GM23248 (cell line): Measurements from ENCODE around the gene ZNF385D. TPM values are rescaled to one million over a fixed set of nuclear protein-coding genes. Genes with fewer than 3 reads are reported as not detected.

ENCODE experiments used
- DNase-seq: peaks from one replicate; pipeline ENCODE4 v3.0.0-alpha.2; 2015
- H2AFZ ChIP-seq: fragments of 200-600 bp; sonication (generic); 2 replicates; pipeline ENCODE4 v1.6.1; 2016; ENCODE audit warnings: antibody characterized with exemption
- H3F3A ChIP-seq: fragments of 200-600 bp; sonication (generic); 2 replicates; pipeline ENCODE4 v1.6.1; 2016; ENCODE audit warnings: mild to moderate bottlenecking, antibody characterized with exemption, mixed run types; ENCODE audit not compliant: insufficient read depth
- H3K27ac ChIP-seq: fragments of 200-600 bp; sonication (generic); 2 replicates; pipeline ENCODE4 v1.5.1; 2016; ENCODE audit warnings: mild to moderate bottlenecking
- H3K27me3 ChIP-seq: fragments of 200-600 bp; sonication (generic); replicated peaks from 2 replicates; pipeline ENCODE4 v1.6.1; 2016; ENCODE audit warnings: mild to moderate bottlenecking; ENCODE audit not compliant: insufficient read depth
- H3K36me3 ChIP-seq: fragments of 200-600 bp; sonication (generic); 2 replicates; pipeline ENCODE4 v1.6.1; 2016; ENCODE audit warnings: low read depth, mild to moderate bottlenecking
- H3K4me1 ChIP-seq: fragments of 200-600 bp; sonication (generic); 2 replicates; pipeline ENCODE4 v1.6.1; 2016; ENCODE audit warnings: mild to moderate bottlenecking; ENCODE audit not compliant: insufficient read depth
- H3K4me2 ChIP-seq: fragments of 200-600 bp; sonication (generic); one replicate; pipeline ENCODE4 v1.6.1; 2016; ENCODE audit warnings: mild to moderate bottlenecking; ENCODE audit not compliant: unreplicated experiment
- H3K4me3 ChIP-seq: fragments of 200-600 bp; sonication (generic); 2 replicates; pipeline ENCODE4 v1.5.1; 2016; ENCODE audit warnings: mild to moderate bottlenecking
- H3K79me2 ChIP-seq: fragments of 200-600 bp; sonication (generic); 2 replicates; pipeline ENCODE4 v1.6.1; 2016; ENCODE audit warnings: mild to moderate bottlenecking; ENCODE audit not compliant: insufficient read depth
- H3K9ac ChIP-seq: fragments of 200-600 bp; sonication (generic); 2 replicates; pipeline ENCODE4 v1.6.1; 2016; ENCODE audit warnings: mild to moderate bottlenecking
- H3K9me2 ChIP-seq: fragments of 200-600 bp; sonication (generic); 2 replicates; pipeline ENCODE4 v1.6.1; 2016; ENCODE audit warnings: mixed run types, mild to moderate bottlenecking, moderate library complexity; ENCODE audit not compliant: insufficient read depth
- H3K9me3 ChIP-seq: fragments of 200-600 bp; sonication (generic); one replicate; pipeline ENCODE4 v1.6.1; 2017; ENCODE audit warnings: low read depth
- H4K20me1 ChIP-seq: fragments of 200-600 bp; sonication (generic); 2 replicates; pipeline ENCODE4 v1.6.0; 2016; ENCODE audit not compliant: insufficient read depth
- EZH2 ChIP-seq: fragments of 200-600 bp; sonication (generic); IDR thresholded peaks from 2 replicates; pipeline ENCODE4 v1.6.1; 2018; ENCODE audit warnings: antibody characterized with exemption, mild to moderate bottlenecking; ENCODE audit not compliant: insufficient read depth, poor library complexity, severe bottlenecking
- EZH2phosphoT487 ChIP-seq: fragments of 200-600 bp; sonication (generic); IDR thresholded peaks from 2 replicates; pipeline ENCODE4 v1.6.1; 2018; ENCODE audit warnings: antibody characterized with exemption, moderate library complexity, mild to moderate bottlenecking, low read depth; ENCODE audit not compliant: insufficient read depth
- WGBS, 2 experiments: methylation state at CpG; one replicate each; pipeline ENCODE4 v1.1.6; 2015 to 2017; ENCODE audit warnings: low lambda C conversion rate in 2 of 2, low coverage in 1 of 2; ENCODE audit errors: missing lambda C conversion rate in 2 of 2; 5-methylcytosine and 5-hydroxymethylcytosine counted together
- in situ Hi-C: fragments of 300-500 bp; cut with MboI; formaldehyde crosslinking; loops from 2 replicates; pipeline ENCODE4 v1.15.0; 2020
- polyA plus RNA-seq: library from polyadenylated mRNA; unstranded; fragments of >200 nt; fragmentation: Nextera tagmentation; extraction: Ambion mirVana; gene quantifications from 2 replicates; pipeline ENCODE4 v1.2.1, GENCODE V29; 2016
- total RNA-seq: library from RNA; depleted of rRNA; stranded (reverse); fragments of >200 nt; shearing (Covaris generic); gene quantifications from 2 replicates; pipeline ENCODE4 v1.2.3, GENCODE V29; 2014

The ZNF385D gene
- total and polyA plus RNA-seq, 2 experiments from 2014 or later: 0.97 to 13.8 TPM

GRCh38 chr3:21644268-21644667 is 106.7 kb downstream of the ZNF385D start:
- TF ChIP-seq EZH2phosphoT487 (no peak), EZH2 (no peak)
- H3K9me3 ChIP-seq: no peaks in the 10 kb centered on the region
- no peak for DNase-seq
- no peaks in the 10 kb centered on the region for H3K79me2 ChIP-seq
- H3K27me3 ChIP-seq: no peaks in the 10 kb centered on the region
- H3K36me3 ChIP-seq: no peaks in the 10 kb centered on the region
- H3K27ac ChIP-seq: no peak overlapping the region
- WGBS, 2 experiments: 65 to 78% methylated on average over 2 of the region's 2 CpGs
- H3K4me3 ChIP-seq: no peak overlapping the region
- no peak overlapping the region for H3K9ac ChIP-seq
- H4K20me1 ChIP-seq: no peaks in the 10 kb centered on the region
- H3K9me2 ChIP-seq: no peaks in the 10 kb centered on the region
- peaks cover 11% of the 10 kb centered on the region for H3F3A ChIP-seq
- H2AFZ ChIP-seq: no peak overlapping the region
- H3K4me2 ChIP-seq: no peak overlapping the region
- peaks cover 20% of the 10 kb centered on the region for H3K4me1 ChIP-seq
- in situ Hi-C loops: no loop called here

GRCh38 chr3:21643752-21644151 is 107.3 kb downstream of the ZNF385D start:
- no peaks in the 10 kb centered on the region for H3K9me2 ChIP-seq
- in situ Hi-C loops: no loop called here
- WGBS, 2 experiments: 62 to 67% methylated on average over 2 of the region's 2 CpGs
- H2AFZ ChIP-seq: no peak overlapping the region
- H3K9me3 ChIP-seq: no peaks in the 10 kb centered on the region
- TF ChIP-seq EZH2 (no peak), EZH2phosphoT487 (no peak)
- H3K4me1 ChIP-seq: peaks cover 20% of the 10 kb centered on the region
- no peak overlapping the region for H3K4me2 ChIP-seq
- H3K36me3 ChIP-seq: no peaks in the 10 kb centered on the region
- no peak overlapping the region for H3K4me3 ChIP-seq
- H3F3A ChIP-seq: peaks cover 11% of the 10 kb centered on the region
- no peak overlapping the region for H3K27ac ChIP-seq
- no peaks in the 10 kb centered on the region for H3K79me2 ChIP-seq
- DNase-seq: no peak
- H3K9ac ChIP-seq: no peak overlapping the region
- H4K20me1 ChIP-seq: no peaks in the 10 kb centered on the region
- no peaks in the 10 kb centered on the region for H3K27me3 ChIP-seq

GRCh38 chr3:21642433-21642832 is 108.6 kb downstream of the ZNF385D start:
- H3K27ac ChIP-seq: no peak overlapping the region
- no peaks in the 10 kb centered on the region for H4K20me1 ChIP-seq
- H3K9me3 ChIP-seq: no peaks in the 10 kb centered on the region
- H3K9me2 ChIP-seq: no peaks in the 10 kb centered on the region
- no peak overlapping the region for H3K4me2 ChIP-seq
- H3K36me3 ChIP-seq: no peaks in the 10 kb centered on the region
- H3K9ac ChIP-seq: no peak overlapping the region
- no peak overlapping the region for H2AFZ ChIP-seq
- no peak for DNase-seq
- no peak overlapping the region for H3K4me3 ChIP-seq
- in situ Hi-C loops: no loop called here
- H3K79me2 ChIP-seq: no peaks in the 10 kb centered on the region
- WGBS, 2 experiments: 81 to 90% methylated on average over 3 of the region's 3 CpGs
- TF ChIP-seq EZH2phosphoT487 (no peak), EZH2 (no peak)
- H3F3A ChIP-seq: peaks cover 11% of the 10 kb centered on the region
- peaks cover 20% of the 10 kb centered on the region for H3K4me1 ChIP-seq
- H3K27me3 ChIP-seq: no peaks in the 10 kb centered on the region

- Histone ChIP-seq H2AFZ (no peak overlapping the region), H3K4me3 (no peak overlapping the region), H3K4me2 (no peak overlapping the region), H3K9me2 (no peaks in the 10 kb centered on the region), H3K9ac (no peak overlapping the region), H3F3A (peaks cover 11% of the 10 kb centered on the region), H3K36me3 (no peaks in the 10 kb centered on the region), H3K27ac (no peak overlapping the region), H4K20me1 (no peaks in the 10 kb centered on the region), H3K79me2 (no peaks in the 10 kb centered on the region), H3K27me3 (no peaks in the 10 kb centered on the region), H3K9me3 (no peaks in the 10 kb centered on the region), H3K4me1 (peaks cover 20% of the 10 kb centered on the region)
- in situ Hi-C loops: no loop called here
- no peak for TF ChIP-seq EZH2
- no peak for TF ChIP-seq EZH2phosphoT487
- DNase-seq: no peak
- WGBS, 2 experiments: 87 to 89% methylated on average over 4 of the region's 4 CpGs
These were observed 109.1 kb downstream of the ZNF385D start for GRCh38 chr3:21641959-21642358.

GRCh38 chr3:21638488-21638887 is 112.5 kb downstream of the ZNF385D start:
- TF ChIP-seq EZH2: no peak
- TF ChIP-seq EZH2phosphoT487: no peak
- in situ Hi-C loops: no loop called here
- no peaks in the 10 kb centered on the region for H3K9me3 ChIP-seq
- no peaks in the 10 kb centered on the region for H4K20me1 ChIP-seq
- H3K79me2 ChIP-seq: no peaks in the 10 kb centered on the region
- no peak overlapping the region for H3K27ac ChIP-seq
- no peaks in the 10 kb centered on the region for H3F3A ChIP-seq
- no peak overlapping the region for H3K9ac ChIP-seq
- no peak for DNase-seq
- H3K9me2 ChIP-seq: no peaks in the 10 kb centered on the region
- H3K4me2 ChIP-seq: no peak overlapping the region
- no peaks in the 10 kb centered on the region for H3K4me1 ChIP-seq
- no peak overlapping the region for H3K4me3 ChIP-seq
- no peaks in the 10 kb centered on the region for H3K27me3 ChIP-seq
- H2AFZ ChIP-seq: no peak overlapping the region
- no peaks in the 10 kb centered on the region for H3K36me3 ChIP-seq
- WGBS, 2 experiments: 94 to 97% methylated on average over 2 of the region's 2 CpGs
